NCI-H2081 (cell line): Measurements from ENCODE around the gene TSPAN7.

Experiments
- DNase-seq, 2 experiments: peaks; one replicate each; lab custom pipeline; 2025; lab: John Stamatoyannopoulos, UW

TSPAN7 gene, protein sequence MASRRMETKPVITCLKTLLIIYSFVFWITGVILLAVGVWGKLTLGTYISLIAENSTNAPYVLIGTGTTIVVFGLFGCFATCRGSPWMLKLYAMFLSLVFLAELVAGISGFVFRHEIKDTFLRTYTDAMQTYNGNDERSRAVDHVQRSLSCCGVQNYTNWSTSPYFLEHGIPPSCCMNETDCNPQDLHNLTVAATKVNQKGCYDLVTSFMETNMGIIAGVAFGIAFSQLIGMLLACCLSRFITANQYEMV

GRCh38 chrX:38561126-38561868, at the start of gene TSPAN7:
TSS of gene TSPAN7 (plus strand) at chrX:38561542. CDS start at chrX:38561547, 5 bp downstream.
- DNase-seq = peak; percentile 81 to 84

- DNase-seq = peak in 1 of 2 experiments; percentile 45
These were observed 48.1 kb upstream of the TSPAN7 start for GRCh38 chrX:38513112-38513742.

- peak in 1 of 2 experiments; percentile 24 for DNase-seq
These were observed 47.1 kb upstream of the TSPAN7 start for GRCh38 chrX:38514016-38514854.

DNA sequence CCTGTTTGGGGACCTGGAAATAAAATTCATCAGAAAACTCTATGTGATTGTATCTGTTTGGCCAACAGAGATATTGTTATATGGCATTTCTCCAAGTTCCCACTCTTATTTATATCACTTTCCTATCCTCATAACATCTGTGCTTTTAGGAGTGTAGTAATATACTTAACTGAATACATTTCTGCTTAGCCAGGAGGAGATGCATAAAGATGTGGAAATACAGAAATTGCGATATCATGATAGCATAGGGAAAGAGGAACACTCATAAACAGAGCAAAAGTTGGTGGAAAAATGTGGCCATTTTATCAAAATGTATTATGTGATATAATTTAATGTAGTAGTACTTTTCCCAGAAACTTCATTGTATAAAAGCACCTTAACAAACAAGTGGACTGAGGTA, 46.1 kb upstream of the TSPAN7 start:
- no peak for DNase-seq

DNA sequence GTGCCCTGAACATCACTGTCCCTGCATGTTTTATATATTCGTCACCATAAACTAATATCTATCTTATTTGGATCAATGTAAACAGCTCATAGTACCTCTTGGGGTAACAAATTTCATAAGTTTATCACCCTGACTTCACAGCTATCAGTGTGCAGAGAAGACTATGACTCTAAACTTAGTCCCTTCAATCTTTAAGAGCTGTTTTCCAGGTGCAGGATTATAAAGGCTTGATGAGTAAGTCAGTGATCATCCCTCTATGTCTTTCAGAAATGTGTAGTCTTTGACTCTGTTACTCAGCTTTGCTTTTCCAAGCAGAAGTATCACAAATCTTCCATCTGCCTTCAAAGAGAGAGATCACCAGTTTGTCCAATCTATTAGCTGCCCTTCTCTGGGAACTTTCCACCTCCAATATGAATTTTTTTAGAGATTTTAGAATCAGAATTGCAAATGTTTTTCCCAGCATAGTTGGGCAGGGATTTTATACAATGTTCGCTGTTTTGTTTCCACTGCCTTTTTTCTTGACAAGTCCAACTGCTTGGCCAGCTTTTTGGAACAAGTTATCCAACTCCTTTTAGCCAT, 45.1 kb upstream of the TSPAN7 start:
- DNase-seq = no peak

DNA sequence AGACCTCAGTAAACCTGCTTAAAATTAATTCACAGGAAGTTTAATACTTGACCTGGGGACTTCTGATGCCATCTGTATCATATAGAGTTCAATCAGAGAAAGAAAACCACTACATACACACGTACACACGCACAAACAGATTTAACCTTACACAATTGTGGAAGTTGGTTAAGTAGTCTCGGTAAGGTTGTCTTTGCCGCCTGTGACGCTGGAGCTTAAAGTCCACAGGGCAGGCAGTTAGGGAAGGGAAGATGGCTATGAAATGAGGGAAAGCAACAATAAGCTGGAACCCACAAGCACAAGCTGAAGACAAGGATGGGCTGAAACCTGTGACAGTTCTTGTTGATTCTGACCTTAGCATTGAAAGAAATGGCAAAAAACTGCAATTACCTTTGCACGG, 41.7 kb upstream of the TSPAN7 start:
- no peak for DNase-seq

- no peak for DNase-seq
These were observed 23.2 kb upstream of the TSPAN7 start for GRCh38 chrX:38538134-38538533.

GRCh38 chrX:38539748-38540147, 21.6 kb upstream of the TSPAN7 start:
- no peak for DNase-seq

DNA sequence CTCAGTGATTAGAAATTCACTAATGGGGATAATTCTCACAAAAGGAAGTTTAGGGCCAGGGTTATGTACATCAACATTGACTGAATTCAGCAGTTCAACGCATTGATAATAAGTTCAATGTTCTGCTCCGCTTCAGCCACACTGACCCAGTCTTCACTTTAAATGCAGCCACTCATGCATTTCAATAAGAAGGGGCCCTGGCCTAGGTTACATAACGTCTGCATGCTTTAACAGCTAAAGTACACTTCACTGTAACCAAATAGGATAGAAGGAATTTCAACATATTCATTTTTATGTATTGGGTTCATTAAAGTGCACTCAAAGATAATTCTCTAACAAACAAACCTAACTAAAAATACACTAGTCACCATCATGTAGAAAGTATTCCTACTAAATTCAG, 12.8 kb upstream of the TSPAN7 start:
- DNase-seq = no peak

- DNase-seq = no peak
These were observed 8.6 kb upstream of the TSPAN7 start for GRCh38 chrX:38552721-38553120.

- no peak for DNase-seq
These were observed 2.7 kb upstream of the TSPAN7 start for GRCh38 chrX:38558686-38559085.

- DNase-seq = no peak
These were observed 591 bp upstream of the TSPAN7 start for GRCh38 chrX:38560776-38561125.

DNA sequence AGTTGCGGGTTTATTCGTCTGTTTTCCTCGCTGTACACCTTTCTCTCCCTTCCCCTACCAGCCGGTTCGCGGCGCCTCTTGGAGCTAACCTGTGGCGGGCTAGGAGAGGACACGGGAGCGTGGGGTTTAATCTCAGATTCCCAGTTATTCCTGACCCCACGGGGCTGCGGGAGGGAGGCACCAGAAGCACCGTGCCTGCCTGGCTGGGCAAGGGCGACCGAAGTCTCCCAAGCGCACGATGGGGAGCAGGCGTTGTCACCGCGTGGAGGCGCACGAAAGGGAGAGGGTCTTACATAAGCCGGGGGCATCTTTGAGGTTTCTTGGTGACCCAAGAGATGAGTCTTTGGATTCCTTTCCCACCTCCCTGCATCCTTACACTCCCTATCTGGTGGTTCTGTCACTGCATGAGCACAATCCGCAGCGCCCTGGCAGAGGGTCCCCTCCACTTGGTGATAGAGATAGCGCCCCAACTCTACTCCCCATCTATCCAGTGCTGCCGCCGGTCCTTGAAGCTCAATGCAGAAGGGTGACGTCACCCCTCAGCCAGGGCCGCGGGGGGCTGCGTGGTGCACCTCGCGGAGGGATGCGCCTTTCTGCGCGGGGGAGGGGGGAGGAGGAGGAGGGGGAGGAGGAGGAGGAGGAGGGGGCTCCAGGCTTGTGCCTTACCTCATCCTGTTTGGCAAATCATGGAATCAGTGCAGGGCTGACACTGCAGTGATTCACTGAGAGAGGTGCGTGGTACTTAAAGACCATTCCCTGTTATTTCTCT, 793 bp downstream of the TSPAN7 start:
- DNase-seq = peak; percentile 58 to 62

DNA sequence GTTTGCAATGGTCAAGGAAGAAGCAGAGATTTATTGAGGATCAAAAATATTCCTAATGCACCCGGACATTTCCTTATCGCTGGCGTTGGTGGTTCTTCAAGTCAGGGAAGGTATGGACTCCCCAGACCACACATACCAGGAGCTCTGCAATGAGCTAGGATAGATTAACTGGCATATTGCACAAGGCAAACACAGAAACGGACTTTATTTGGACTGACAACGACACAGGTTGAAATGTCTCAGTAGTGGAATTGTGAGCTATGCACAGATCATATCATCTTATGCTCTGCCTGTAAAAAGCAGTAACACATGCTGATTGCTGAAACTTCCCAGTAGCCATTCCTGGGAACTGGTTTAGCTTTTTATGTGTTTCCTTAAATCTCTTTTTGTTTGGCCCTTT, 1.7 kb downstream of the TSPAN7 start:
- no peak for DNase-seq

GRCh38 chrX:38570396-38570795, 9.1 kb downstream of the TSPAN7 start:
- no peak for DNase-seq

DNA sequence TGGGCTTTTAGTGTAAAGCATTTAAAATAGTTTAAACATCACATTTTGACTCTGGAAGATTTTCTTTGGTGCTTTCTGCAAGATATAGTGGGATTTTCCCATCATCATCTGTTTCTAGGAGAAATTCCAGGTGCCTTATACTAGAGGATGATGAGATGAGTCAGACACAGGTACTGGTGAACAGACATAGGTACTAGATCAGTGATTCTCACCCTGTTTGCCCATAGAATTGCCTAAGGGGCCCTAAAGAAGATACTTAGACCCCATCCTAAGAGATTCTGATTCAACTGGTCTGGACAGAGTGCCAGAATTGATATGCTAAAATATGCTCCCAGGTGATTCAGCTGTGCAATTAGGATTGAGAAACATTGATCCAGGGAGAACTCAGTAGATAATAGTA, 9.7 kb downstream of the TSPAN7 start:
- no peak for DNase-seq

DNA sequence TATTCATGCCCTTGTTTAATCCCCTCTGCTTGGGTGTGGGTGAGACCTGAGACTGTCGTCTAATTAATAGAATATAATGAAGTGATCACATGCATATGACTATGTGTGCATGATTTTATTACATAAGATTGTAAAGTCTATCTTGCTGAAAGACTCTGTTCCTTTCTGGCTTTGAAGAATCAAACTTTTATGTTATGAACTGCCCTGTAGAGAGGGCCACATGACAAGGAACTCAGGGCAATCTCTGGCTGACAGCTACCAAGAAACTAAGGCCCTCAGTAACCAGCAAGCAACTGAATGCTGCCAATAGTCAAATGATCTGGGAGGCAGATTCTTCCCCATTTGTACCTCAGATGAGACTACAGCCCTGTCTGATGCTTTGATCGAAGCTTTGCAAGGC, 13.5 kb downstream of the TSPAN7 start:
- DNase-seq = no peak

- no peak for DNase-seq
These were observed 14.5 kb downstream of the TSPAN7 start for GRCh38 chrX:38575888-38576287.

DNA sequence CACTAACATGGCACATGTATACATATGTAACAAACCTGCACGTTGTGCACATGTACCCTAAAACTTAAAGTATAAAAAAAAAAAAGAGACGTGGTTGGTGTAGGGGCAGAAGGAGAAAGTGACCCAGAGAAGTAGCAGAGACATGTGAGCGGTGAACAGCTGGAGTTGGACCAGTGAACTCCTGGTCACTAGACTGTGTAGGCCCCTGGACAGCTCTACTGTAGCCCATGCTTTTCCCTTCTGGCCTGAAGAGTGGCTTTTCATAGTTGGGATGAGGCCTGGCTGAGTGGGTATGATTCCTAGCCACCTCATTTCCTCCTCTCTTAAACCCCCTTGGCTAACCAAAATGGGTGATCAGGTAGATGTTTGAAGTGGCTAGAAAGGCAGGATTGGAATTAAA, 16.4 kb downstream of the TSPAN7 start:
- DNase-seq = no peak

DNA sequence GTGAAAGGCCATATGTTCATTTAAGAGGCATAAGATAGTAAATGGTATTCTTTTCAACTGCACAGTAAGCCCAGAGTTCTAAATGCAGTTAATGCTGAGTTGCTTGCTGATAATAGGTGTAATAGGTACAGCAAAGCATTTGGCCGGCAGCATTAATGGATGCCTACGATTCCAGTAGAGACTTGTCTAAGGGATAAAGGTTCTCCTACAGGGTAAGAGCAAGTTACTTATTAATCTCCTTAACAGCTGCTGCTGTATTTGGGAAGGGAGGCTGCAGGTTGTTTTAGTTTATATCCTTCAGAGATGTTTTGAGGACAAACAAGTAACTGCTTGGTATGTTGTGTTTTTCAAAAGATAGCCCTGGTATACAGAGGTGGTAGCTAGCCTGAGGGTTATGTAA, 16.8 kb downstream of the TSPAN7 start:
- DNase-seq = no peak

DNA sequence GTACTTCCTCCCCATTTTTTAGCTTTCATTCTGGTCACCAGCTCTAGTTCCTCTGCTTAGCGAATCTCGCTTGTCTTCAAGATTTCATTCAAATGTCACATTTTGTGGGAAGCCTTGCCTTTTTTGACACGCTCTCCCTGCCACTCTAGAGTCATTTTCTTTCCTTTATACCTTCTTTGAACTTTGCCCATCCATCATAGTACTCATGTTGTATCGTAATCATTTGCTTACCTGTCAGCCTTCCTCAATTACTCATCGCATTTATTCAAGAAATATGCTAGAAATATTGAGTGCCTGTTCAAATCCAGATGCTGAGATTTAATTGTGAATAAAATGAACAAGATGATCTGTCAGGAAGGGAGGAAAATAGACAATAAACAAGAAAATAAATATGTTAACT, 21.8 kb downstream of the TSPAN7 start:
- DNase-seq = no peak
